Transverse colon (tissue), 4 donors: Measurements from ENCODE around the gene PTPN2.

Experiments used
- POLR2A ChIP-seq: fragments of 450-650 bp; IDR thresholded peaks from one replicate; pipeline ENCODE4 v1.6.1; 2016; ENCODE audit warnings: antibody characterized with exemption, mild to moderate bottlenecking, moderate library complexity
- POLR2AphosphoS5 ChIP-seq, 3 donors: sonication (generic); formaldehyde crosslinking; IDR thresholded peaks; one replicate each; pipeline ENCODE4 v1.6.1; 2016; ENCODE audit warnings: antibody characterized with exemption in 3 of 3
- TF ChIP-seq, protein P1 (sequence below), 5 experiments: fragments of 200-600 bp in 3 of 5; fragments of 450-650 bp in 2 of 5; sonication (generic) in 3 of 5; IDR thresholded peaks; 1 replicate in 2 of 5; 2 replicates in 3 of 5; pipeline ENCODE4 v1.5.1; 2016 to 2017; ENCODE audit warnings: antibody characterized with exemption in 5 of 5, inconsistent platforms in 3 of 5, mild to moderate bottlenecking in 2 of 5, moderate library complexity in 1 of 5

DNA sequence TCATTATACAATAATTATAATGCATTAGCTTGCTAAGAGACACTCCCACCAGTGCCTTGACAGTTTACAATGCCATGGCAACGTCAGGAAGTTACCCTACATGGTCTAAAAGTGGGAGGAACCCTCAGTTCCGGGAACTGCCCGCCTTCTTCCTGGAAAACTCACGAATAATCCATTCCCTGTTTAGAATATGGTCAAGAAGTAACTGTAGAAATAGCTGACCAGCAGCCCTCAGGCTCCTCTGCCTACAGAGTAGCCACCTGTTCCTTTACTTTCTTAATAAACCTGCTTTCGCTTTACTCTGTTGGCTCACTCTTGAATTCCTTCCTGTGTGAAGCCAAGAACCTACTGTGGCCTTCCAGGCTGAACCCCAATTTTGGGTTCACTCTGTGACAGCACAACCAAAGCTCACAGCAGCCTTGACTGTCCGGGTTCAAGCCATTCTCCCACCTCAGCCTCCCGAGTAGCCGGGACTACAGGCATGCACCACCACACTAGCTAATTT is 20.0 kb upstream of the PTPN2 start:
- TF ChIP-seq, protein P1, sequence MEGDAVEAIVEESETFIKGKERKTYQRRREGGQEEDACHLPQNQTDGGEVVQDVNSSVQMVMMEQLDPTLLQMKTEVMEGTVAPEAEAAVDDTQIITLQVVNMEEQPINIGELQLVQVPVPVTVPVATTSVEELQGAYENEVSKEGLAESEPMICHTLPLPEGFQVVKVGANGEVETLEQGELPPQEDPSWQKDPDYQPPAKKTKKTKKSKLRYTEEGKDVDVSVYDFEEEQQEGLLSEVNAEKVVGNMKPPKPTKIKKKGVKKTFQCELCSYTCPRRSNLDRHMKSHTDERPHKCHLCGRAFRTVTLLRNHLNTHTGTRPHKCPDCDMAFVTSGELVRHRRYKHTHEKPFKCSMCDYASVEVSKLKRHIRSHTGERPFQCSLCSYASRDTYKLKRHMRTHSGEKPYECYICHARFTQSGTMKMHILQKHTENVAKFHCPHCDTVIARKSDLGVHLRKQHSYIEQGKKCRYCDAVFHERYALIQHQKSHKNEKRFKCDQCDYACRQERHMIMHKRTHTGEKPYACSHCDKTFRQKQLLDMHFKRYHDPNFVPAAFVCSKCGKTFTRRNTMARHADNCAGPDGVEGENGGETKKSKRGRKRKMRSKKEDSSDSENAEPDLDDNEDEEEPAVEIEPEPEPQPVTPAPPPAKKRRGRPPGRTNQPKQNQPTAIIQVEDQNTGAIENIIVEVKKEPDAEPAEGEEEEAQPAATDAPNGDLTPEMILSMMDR (IDR thresholded peaks at IDR 0.05), result no peak
- TF ChIP-seq POLR2A (no peak), POLR2AphosphoS5 (IDR thresholded peaks at IDR 0.05) (no peak)
